Spleen (tissue), 11 donors: Measurements from ENCODE around the gene KCND2. TPM values are rescaled to one million over a fixed set of nuclear protein-coding genes. Genes with fewer than 3 reads are reported as not detected.

Source experiments
- DNase-seq: peaks from one replicate; pipeline ENCODE4 v3.0.0-alpha.2; 2020
- H3K27ac ChIP-seq, 8 donors: fragments of 200-600 bp; sonication (generic) in 7 of 8; 1 replicate in 4 of 8; 2 replicates in 4 of 8; pipeline versions ENCODE4 v1.5.0 to v1.8.0; 2016 to 2021; ENCODE audit warnings: inconsistent platforms in 4 of 8, mild to moderate bottlenecking in 4 of 8, moderate library complexity in 1 of 8
- H3K27me3 ChIP-seq, 7 donors: fragments of 200-600 bp; sonication (generic) in 6 of 7; replicated peaks in 1 of 7; 1 replicate in 4 of 7; 2 replicates in 3 of 7; pipeline versions ENCODE4 v1.5.0 to v1.8.0; 2016 to 2021; ENCODE audit warnings: inconsistent platforms in 3 of 7, mild to moderate bottlenecking in 1 of 7
- H3K36me3 ChIP-seq, 6 donors: fragments of 200-600 bp; sonication (generic) in 5 of 6; 1 replicate in 4 of 6; 2 replicates in 2 of 6; pipeline versions ENCODE4 v1.5.0 to v1.8.0; 2016 to 2021; ENCODE audit warnings: inconsistent platforms in 2 of 6
- H3K4me1 ChIP-seq, 6 donors: fragments of 200-600 bp; sonication (generic) in 5 of 6; 1 replicate in 3 of 6; 2 replicates in 3 of 6; pipeline versions ENCODE4 v1.5.0 to v1.8.0; 2016 to 2021; ENCODE audit warnings: inconsistent platforms in 3 of 6
- H3K4me3 ChIP-seq, 8 donors: fragments of 200-600 bp; sonication (generic) in 7 of 8; 1 replicate in 4 of 8; 2 replicates in 4 of 8; pipeline versions ENCODE4 v1.5.0 to v1.8.0; 2016 to 2021; ENCODE audit warnings: inconsistent platforms in 4 of 8, mild to moderate bottlenecking in 4 of 8, moderate library complexity in 2 of 8
- H3K9me3 ChIP-seq, 8 donors: fragments of 200-600 bp; sonication (generic) in 7 of 8; 1 replicate in 4 of 8; 2 replicates in 4 of 8; pipeline versions ENCODE4 v1.5.0 to v1.8.0; 2016 to 2021; ENCODE audit warnings: inconsistent platforms in 4 of 8
- POLR2A ChIP-seq, 3 donors: fragments of 450-650 bp; IDR thresholded peaks; one replicate each; pipeline ENCODE4 v1.5.1; 2017; ENCODE audit warnings: antibody characterized with exemption in 3 of 3, mild to moderate bottlenecking in 1 of 3
- POLR2AphosphoS5 ChIP-seq, 3 donors: sonication (generic); formaldehyde crosslinking; IDR thresholded peaks; one replicate each; pipeline ENCODE4 v1.5.1; 2017; ENCODE audit warnings: antibody characterized with exemption in 3 of 3
- WGBS, 5 donors: extraction: QIAGEN DNeasy Blood & Tissue Kit in 3 of 5; methylation state at CpG; one replicate each; pipeline versions ENCODE4 v1.1.5 to v1.1.7; 2013 to 2018; 5-methylcytosine and 5-hydroxymethylcytosine counted together
- intact Hi-C: fragments of 100-400 bp; cut with DNase I; formaldehyde crosslinking; loops from one replicate; pipeline ENCODE4 v1.15.0; 2023; ENCODE audit warnings: low total_unique reads
- polyA plus RNA-seq, 3 donors: library from polyadenylated mRNA; stranded (reverse); fragments of 200-250 nt; gene quantifications; one replicate each; pipeline ENCODE4 v1.2.1, GENCODE V29; 2013
- total RNA-seq, 7 donors: library from RNA; depleted of rRNA in 3 of 7; stranded (reverse); fragments of >200 nt in 3 of 7; fragmentation: NEBNext Ultra II Directional in 4 of 7; extraction: Animal tissue kit (Norgen Biotek cat#: 25700) in 4 of 7; gene quantifications; one replicate each; pipeline versions ENCODE4 v1.1.0 to v1.2.1, GENCODE V29; 2016 to 2021
- TF ChIP-seq, protein P1 (sequence below), 11 experiments: fragments of 200-600 bp in 7 of 11; fragments of 450-650 bp in 4 of 11; sonication (generic) in 4 of 11; IDR thresholded peaks in 8 of 11; conservative IDR thresholded peaks in 3 of 11; 1 replicate in 7 of 11; 2 replicates in 4 of 11; pipeline versions ENCODE4 v1.4.0 to v1.8.0; 2016 to 2021; ENCODE audit warnings: antibody characterized with exemption in 11 of 11, inconsistent platforms in 4 of 11, mild to moderate bottlenecking in 1 of 11
- donor health status: healthy with polysubstance abuse.
- donor health status: DM: no; HTN: no; CAD: no; lungs with moderate emphysema.
- donor health status: DM: no; HTN: no; CAD: no.
- donor health status: Bipolar disorder and iron deficiency.
- donor health status: healthy.
- donor health status: DM: no; HTN: no; CAD: no.
- donor health status: DM: yes; HTN: yes; CAD: no.

Gene KCND2
- total and polyA plus RNA-seq, 10 donors, result 0.02 to 0.80 (median 0.26) TPM; not detected in 1

DNA sequence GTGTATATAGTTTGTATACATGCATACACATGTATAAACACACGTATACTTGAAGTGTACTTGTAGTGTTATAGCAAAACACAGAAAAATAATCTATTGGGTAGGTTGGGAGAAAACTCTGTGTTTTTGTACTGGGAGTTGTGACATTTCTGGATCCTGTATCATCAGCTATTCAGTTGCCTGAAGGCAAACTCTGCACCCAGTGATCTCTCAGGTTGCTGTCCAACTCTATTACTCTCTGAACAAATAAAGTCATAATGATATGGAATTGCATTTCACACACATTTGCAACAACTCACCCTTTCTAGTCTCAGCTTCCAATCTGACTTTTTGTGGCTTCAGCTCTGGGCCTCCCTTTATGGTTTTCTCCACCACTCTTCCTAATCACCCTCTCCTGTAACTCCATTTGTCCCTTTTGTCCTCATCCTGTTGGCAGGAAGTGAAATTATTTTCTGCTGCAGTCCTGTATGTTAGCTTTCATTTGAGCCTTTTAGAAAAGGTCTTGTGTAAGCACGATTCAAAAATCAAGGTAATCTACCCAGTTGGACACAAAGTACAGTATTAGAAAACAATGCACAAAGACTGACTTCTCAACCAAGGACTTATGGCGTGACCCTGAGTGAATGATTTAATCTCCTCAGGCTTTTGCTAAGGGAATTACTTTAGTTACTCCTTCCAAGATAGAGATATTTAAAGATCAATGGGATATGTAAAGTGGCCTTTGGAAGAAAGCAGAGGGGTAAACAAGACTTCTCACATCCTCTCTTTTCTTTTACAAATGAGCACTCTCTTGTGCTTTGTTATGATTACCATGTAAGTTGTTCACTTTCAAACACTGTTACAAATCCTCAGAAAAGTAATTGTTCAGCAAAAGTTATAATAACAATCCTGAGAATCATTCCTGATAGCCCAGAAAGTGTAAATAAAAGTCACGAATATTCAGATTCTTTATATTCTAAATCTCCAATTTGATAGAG lies 249.1 kb downstream of the KCND2 start:
- no peaks in the 10 kb centered on the region for H3K4me1 ChIP-seq
- H3K9me3 ChIP-seq, result no peaks in the 10 kb centered on the region
- 51 to 68% (median 65%) methylated on average over 4 of the region's 4 CpGs for WGBS, 5 donors
- TF ChIP-seq, protein P1, sequence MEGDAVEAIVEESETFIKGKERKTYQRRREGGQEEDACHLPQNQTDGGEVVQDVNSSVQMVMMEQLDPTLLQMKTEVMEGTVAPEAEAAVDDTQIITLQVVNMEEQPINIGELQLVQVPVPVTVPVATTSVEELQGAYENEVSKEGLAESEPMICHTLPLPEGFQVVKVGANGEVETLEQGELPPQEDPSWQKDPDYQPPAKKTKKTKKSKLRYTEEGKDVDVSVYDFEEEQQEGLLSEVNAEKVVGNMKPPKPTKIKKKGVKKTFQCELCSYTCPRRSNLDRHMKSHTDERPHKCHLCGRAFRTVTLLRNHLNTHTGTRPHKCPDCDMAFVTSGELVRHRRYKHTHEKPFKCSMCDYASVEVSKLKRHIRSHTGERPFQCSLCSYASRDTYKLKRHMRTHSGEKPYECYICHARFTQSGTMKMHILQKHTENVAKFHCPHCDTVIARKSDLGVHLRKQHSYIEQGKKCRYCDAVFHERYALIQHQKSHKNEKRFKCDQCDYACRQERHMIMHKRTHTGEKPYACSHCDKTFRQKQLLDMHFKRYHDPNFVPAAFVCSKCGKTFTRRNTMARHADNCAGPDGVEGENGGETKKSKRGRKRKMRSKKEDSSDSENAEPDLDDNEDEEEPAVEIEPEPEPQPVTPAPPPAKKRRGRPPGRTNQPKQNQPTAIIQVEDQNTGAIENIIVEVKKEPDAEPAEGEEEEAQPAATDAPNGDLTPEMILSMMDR (IDR thresholded peaks at IDR 0.05 in 8 of 11, conservative IDR thresholded peaks at IDR 0.05 in 3 of 11), result no peak
- TF ChIP-seq POLR2A (IDR thresholded peaks at IDR 0.05), result no peak
- no peak for TF ChIP-seq POLR2AphosphoS5 (IDR thresholded peaks at IDR 0.05)
- DNase-seq, result no peak
- H3K27me3 ChIP-seq, result no peaks in the 10 kb centered on the region
- H3K27ac ChIP-seq, result no peak overlapping the region
- no peaks in the 10 kb centered on the region for H3K36me3 ChIP-seq
- intact Hi-C loops, result no loop called here
- no peak overlapping the region for H3K4me3 ChIP-seq

DNA sequence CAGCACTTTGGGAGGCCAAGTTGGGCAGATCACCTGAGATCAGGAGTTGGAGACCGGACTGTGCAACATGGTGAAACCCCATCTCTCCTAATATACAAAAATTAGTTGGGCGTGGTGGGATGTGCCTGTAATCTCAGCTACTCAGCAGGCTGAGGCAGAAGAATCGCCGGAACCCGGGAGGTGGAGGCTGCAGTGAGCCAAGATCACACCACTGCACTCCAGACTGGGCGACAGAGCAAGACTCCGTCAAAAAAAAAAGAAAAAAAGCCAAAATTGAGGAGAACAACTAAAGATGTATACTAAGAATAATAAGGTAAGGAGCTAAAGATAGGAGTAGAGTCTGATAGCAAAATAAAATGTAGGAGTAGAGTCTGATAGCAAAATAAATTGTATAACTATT lies 251.0 kb downstream of the KCND2 start:
- H3K4me3 ChIP-seq, result no peak overlapping the region
- intact Hi-C loops, result no loop called here
- no peaks in the 10 kb centered on the region for H3K27me3 ChIP-seq
- no peak for DNase-seq
- no peaks in the 10 kb centered on the region for H3K9me3 ChIP-seq
- H3K27ac ChIP-seq, result no peak overlapping the region
- no peaks in the 10 kb centered on the region for H3K36me3 ChIP-seq
- 88 to 94% (median 93%) methylated on average over 7 of the region's 7 CpGs for WGBS, 5 donors
- TF ChIP-seq, protein P1 (IDR thresholded peaks at IDR 0.05 in 8 of 11, conservative IDR thresholded peaks at IDR 0.05 in 3 of 11), result no peak
- TF ChIP-seq POLR2AphosphoS5 (IDR thresholded peaks at IDR 0.05), result no peak
- no peak for TF ChIP-seq POLR2A (IDR thresholded peaks at IDR 0.05)
- no peaks in the 10 kb centered on the region for H3K4me1 ChIP-seq

DNA sequence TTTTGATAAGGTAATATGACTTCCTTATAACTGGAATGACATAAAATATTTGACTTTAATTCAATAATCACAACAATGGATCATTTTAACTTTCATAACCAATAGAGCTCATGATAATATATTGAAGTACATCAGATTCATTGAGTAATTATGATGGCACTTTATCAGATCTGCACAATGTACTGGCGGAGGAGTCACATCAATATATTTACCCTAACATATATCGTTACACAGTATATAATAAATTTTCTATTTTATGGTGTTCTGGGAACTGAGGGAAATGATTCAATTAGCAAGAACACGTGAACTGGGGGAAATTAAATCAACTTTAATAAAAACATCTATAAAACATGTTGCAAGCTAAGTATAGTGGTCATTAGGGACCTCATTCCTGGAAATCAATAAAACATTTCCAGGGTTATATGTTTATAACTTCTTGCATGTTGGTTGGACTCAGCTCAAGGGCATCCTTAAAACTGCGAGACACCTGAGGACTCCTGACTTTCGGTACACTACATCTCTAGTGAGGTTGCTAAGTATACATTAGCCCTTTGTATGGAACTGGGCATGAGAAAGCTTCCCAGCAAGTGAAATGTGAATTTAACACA lies 254.0 kb downstream of the KCND2 start:
- 79 to 88% (median 81%) methylated on average over 5 of the region's 5 CpGs for WGBS, 5 donors
- Histone ChIP-seq H3K27ac (no peak overlapping the region), H3K4me1 (no peaks in the 10 kb centered on the region), H3K9me3 (no peaks in the 10 kb centered on the region), H3K4me3 (no peak overlapping the region), H3K27me3 (no peaks in the 10 kb centered on the region), H3K36me3 (no peaks in the 10 kb centered on the region)
- intact Hi-C loops, result no loop called here
- no peak for DNase-seq
- TF ChIP-seq, protein P1 (IDR thresholded peaks at IDR 0.05 in 8 of 11, conservative IDR thresholded peaks at IDR 0.05 in 3 of 11), result no peak
- TF ChIP-seq POLR2A (IDR thresholded peaks at IDR 0.05) (no peak), POLR2AphosphoS5 (IDR thresholded peaks at IDR 0.05) (no peak)

DNA sequence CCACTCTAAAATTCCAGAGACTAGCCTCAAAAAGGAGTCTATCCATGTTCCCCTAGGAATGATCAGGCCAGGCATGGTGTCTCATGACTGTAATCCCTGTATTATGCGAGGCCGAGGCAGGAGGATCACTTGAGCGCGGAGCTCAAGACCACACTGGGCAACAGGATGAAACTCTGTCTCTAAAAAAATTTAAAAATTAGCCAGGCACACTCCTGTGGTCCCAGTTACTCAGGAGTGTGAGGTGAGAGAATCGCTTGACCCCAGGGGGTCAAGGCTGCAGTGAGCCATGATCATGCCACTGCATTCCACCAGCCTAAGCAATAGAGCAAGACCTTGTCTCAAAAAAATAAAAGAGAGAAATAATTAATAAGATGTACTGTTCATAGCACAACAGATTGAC lies 256.8 kb downstream of the KCND2 start:
- no peaks in the 10 kb centered on the region for H3K9me3 ChIP-seq
- 91 to 96% (median 93%) methylated on average over 5 of the region's 5 CpGs for WGBS, 5 donors
- TF ChIP-seq POLR2AphosphoS5 (IDR thresholded peaks at IDR 0.05), result no peak
- TF ChIP-seq POLR2A (IDR thresholded peaks at IDR 0.05), result no peak
- TF ChIP-seq, protein P1 (IDR thresholded peaks at IDR 0.05 in 8 of 11, conservative IDR thresholded peaks at IDR 0.05 in 3 of 11), result no peak

More for the DNA sequence above, 256.8 kb downstream of the KCND2 start:
- no peaks in the 10 kb centered on the region for H3K36me3 ChIP-seq
- intact Hi-C loops, result no loop called here
- DNase-seq, result no peak
- no peak overlapping the region for H3K4me3 ChIP-seq
- H3K27ac ChIP-seq, result no peak overlapping the region
- no peaks in the 10 kb centered on the region for H3K4me1 ChIP-seq
- H3K27me3 ChIP-seq, result no peaks in the 10 kb centered on the region
